Dermis microvascular lymphatic vessel endothelial cell (primary cell): ENCODE results near the gene LMO1. TPM values are rescaled to one million over a fixed set of nuclear protein-coding genes. Genes with fewer than 3 reads are reported as not detected.

Source experiments
- total RNA-seq: library from RNA; depleted of rRNA; stranded (reverse); fragments of >200 nt; gene quantifications from 2 replicates; pipeline ENCODE4 v1.2.1, GENCODE V29; 2014

The LMO1 gene
- total RNA-seq, 1 donor from 2014 or later = not detected

Other genes with a start within 250 kb of the LMO1 start
- gene TUB, start 182.7 kb downstream of the LMO1 start, total RNA-seq = 0.51 and 1.4 TPM in 2 replicates
- not detected in 2 replicates for gene RIC3, start 94.9 kb downstream of the LMO1 start, total RNA-seq